Measurements from ENCODE around the gene SCNN1G.

DNA sequence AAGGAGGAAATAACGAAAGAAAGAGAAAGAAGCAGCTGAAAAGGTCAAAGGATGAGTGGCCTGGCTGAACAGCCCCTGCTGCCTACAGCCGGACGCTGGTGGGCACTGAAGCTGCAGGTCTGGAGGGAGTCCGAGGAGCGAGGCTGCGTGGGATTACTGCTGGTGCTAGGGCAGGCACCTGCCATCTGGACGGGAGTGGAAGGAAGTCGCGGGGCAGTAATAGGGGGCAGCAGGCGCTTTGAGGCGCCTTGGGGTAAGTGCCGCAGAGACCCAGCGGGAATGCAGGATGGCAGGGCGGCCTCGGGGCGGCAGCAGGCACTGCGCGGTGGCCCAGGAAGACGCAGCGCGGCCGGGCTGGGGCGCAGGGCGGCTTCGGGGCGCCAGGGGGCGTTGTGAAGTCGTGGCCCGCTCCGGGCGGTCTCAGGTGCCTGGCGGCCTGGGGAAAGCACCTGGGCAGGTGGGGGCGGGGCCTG, 303 bp upstream of the SCNN1G start:
- TF ChIP-seq, protein P1, sequence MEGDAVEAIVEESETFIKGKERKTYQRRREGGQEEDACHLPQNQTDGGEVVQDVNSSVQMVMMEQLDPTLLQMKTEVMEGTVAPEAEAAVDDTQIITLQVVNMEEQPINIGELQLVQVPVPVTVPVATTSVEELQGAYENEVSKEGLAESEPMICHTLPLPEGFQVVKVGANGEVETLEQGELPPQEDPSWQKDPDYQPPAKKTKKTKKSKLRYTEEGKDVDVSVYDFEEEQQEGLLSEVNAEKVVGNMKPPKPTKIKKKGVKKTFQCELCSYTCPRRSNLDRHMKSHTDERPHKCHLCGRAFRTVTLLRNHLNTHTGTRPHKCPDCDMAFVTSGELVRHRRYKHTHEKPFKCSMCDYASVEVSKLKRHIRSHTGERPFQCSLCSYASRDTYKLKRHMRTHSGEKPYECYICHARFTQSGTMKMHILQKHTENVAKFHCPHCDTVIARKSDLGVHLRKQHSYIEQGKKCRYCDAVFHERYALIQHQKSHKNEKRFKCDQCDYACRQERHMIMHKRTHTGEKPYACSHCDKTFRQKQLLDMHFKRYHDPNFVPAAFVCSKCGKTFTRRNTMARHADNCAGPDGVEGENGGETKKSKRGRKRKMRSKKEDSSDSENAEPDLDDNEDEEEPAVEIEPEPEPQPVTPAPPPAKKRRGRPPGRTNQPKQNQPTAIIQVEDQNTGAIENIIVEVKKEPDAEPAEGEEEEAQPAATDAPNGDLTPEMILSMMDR (IDR thresholded peaks at IDR 0.05), result peak; percentile 96
- TF ChIP-seq EZH2 (IDR thresholded peaks at IDR 0.05) (no peak), EZH2phosphoT487 (IDR thresholded peaks at IDR 0.05) (no peak)

All from neural progenitor cell (in vitro differentiated cells).